GM21381 (cell line): ENCODE data around the gene COPS4.
"Not testable (repeated sequence)": the region's sequence is repeated elsewhere in the genome, so short reads cannot be mapped to it uniquely, and the experiment has no call there.

Source experiments
- ATAC-seq: cut with Tn5 transposase; IDR thresholded peaks from one replicate; pipeline ENCODE4 v1.9.1; 2021; ENCODE audit warnings: mild to moderate bottlenecking, moderate library complexity; ENCODE audit not compliant: unreplicated experiment

Gene COPS4

GRCh38 chr4:83034630-83035494, at the start of gene COPS4:
TSS of gene COPS4 (plus strand) at chr4:83035183. CDS start at chr4:83035225, 42 bp downstream.
- peak; percentile 98 for ATAC-seq

GRCh38 chr4:82987519-82987918, 47.5 kb upstream of the COPS4 start:
- ATAC-seq: not testable (repeated sequence)

- ATAC-seq: no peak
Observed at GRCh38 chr4:82988323-82988832, 46.6 kb upstream of the COPS4 start.

GRCh38 chr4:82989575-82990429, 45.2 kb upstream of the COPS4 start:
- ATAC-seq: peak; percentile 91

- ATAC-seq: no peak
Observed at GRCh38 chr4:82994834-82995233, 40.1 kb upstream of the COPS4 start.

GRCh38 chr4:82998898-82999297, 36.1 kb upstream of the COPS4 start:
- no peak for ATAC-seq

GRCh38 chr4:83002329-83002728, 32.7 kb upstream of the COPS4 start:
- no peak for ATAC-seq

- ATAC-seq: not testable (repeated sequence)
Observed at GRCh38 chr4:83003044-83003791, 31.8 kb upstream of the COPS4 start.

- ATAC-seq: no peak
Observed at GRCh38 chr4:83009529-83009928, 25.5 kb upstream of the COPS4 start.

- ATAC-seq: no peak
Observed at GRCh38 chr4:83010111-83010521, 24.9 kb upstream of the COPS4 start.

- ATAC-seq: peak; percentile 36
Observed at GRCh38 chr4:83010522-83011318, 24.3 kb upstream of the COPS4 start, which contains the start of gene LIN54. TSS of gene LIN54 (minus strand) at chr4:83010823. CDS start at chr4:82984844, 25,979 bp downstream.

GRCh38 chr4:83011689-83012199, 23.2 kb upstream of the COPS4 start:
- no peak for ATAC-seq

- ATAC-seq: peak; percentile 16
Observed at GRCh38 chr4:83012200-83012686, 22.7 kb upstream of the COPS4 start.

GRCh38 chr4:83012687-83013419, 22.1 kb upstream of the COPS4 start:
- ATAC-seq: peak; percentile 81

GRCh38 chr4:83013420-83013867, 21.5 kb upstream of the COPS4 start:
- ATAC-seq: no peak

GRCh38 chr4:83013902-83014301, 21.1 kb upstream of the COPS4 start:
- no peak for ATAC-seq

- ATAC-seq: no peak
Observed at GRCh38 chr4:83019794-83020494, 15.0 kb upstream of the COPS4 start.
